ENCODE results near the gene ADGRA3.

The ADGRA3 gene

GRCh38 chr4:22522706-22523501, 7.0 kb upstream of the ADGRA3 start:
- no peak for TF ChIP-seq CTCF (IDR thresholded peaks at IDR 0.05)

- no peak for TF ChIP-seq CTCF (IDR thresholded peaks at IDR 0.05)
These were observed 6.3 kb upstream of the ADGRA3 start for GRCh38 chr4:22522206-22522605.

GRCh38 chr4:22521240-22521639, 5.4 kb upstream of the ADGRA3 start:
- no peak for TF ChIP-seq CTCF (IDR thresholded peaks at IDR 0.05)

GRCh38 chr4:22515145-22515887, 550 bp downstream of the ADGRA3 start:
- no peak for TF ChIP-seq CTCF (IDR thresholded peaks at IDR 0.05)

GRCh38 chr4:22514481-22514880, 1.4 kb downstream of the ADGRA3 start:
- TF ChIP-seq CTCF (IDR thresholded peaks at IDR 0.05) = no peak

GRCh38 chr4:22514001-22514400, 1.9 kb downstream of the ADGRA3 start:
- no peak for TF ChIP-seq CTCF (IDR thresholded peaks at IDR 0.05)

GRCh38 chr4:22512306-22512705, 3.6 kb downstream of the ADGRA3 start:
- no peak for TF ChIP-seq CTCF (IDR thresholded peaks at IDR 0.05)

Measured in LNCAP (cell line).